ENCODE measurements around the gene NXNL1.
"Not testable (repeated sequence)": the region's sequence is repeated elsewhere in the genome, so short reads cannot be mapped to it uniquely, and the experiment has no call there.

The NXNL1 gene

GRCh38 chr19:17460372-17461230 lies at the start of gene NXNL1:
Gene NXNL1 (minus strand): TSS chr19:17460926. CDS start chr19:17460869, 57 bp downstream.
- DNase-seq (ENCODE audit: low read depth in 4 of 4, low spot score in 1 of 4): no peak

GRCh38 chr19:17508558-17508933 lies 47.8 kb upstream of the NXNL1 start:
- not testable (repeated sequence) for DNase-seq (ENCODE audit: low read depth in 4 of 4, low spot score in 1 of 4)

GRCh38 chr19:17506745-17507144 lies 46.0 kb upstream of the NXNL1 start:
- DNase-seq (ENCODE audit: low read depth in 4 of 4, low spot score in 1 of 4): no peak

GRCh38 chr19:17505223-17505622 lies 44.5 kb upstream of the NXNL1 start:
- DNase-seq (ENCODE audit: low read depth in 4 of 4, low spot score in 1 of 4): no peak

GRCh38 chr19:17504456-17504855 lies 43.7 kb upstream of the NXNL1 start:
- DNase-seq (ENCODE audit: low read depth in 4 of 4, low spot score in 1 of 4): no peak

GRCh38 chr19:17504030-17504429 lies 43.3 kb upstream of the NXNL1 start:
- no peak for DNase-seq (ENCODE audit: low read depth in 4 of 4, low spot score in 1 of 4)

GRCh38 chr19:17503240-17503639 lies 42.5 kb upstream of the NXNL1 start:
- DNase-seq (ENCODE audit: low read depth in 4 of 4, low spot score in 1 of 4): no peak

- DNase-seq (ENCODE audit: low read depth in 4 of 4, low spot score in 1 of 4): no peak
These were observed 39.9 kb upstream of the NXNL1 start for GRCh38 chr19:17500447-17501198.

GRCh38 chr19:17499648-17500446 lies 39.1 kb upstream of the NXNL1 start:
- no peak for DNase-seq (ENCODE audit: low read depth in 4 of 4, low spot score in 1 of 4)

- not testable (repeated sequence) for DNase-seq (ENCODE audit: low read depth in 4 of 4, low spot score in 1 of 4)
These were observed 38.3 kb upstream of the NXNL1 start for GRCh38 chr19:17499025-17499424.

- no peak for DNase-seq (ENCODE audit: low read depth in 4 of 4, low spot score in 1 of 4)
These were observed 36.5 kb upstream of the NXNL1 start for GRCh38 chr19:17497149-17497798.

- peak; percentile 54 to 79 (median 74) for DNase-seq (ENCODE audit: low read depth in 4 of 4, low spot score in 1 of 4)
These were observed 35.7 kb upstream of the NXNL1 start for GRCh38 chr19:17496337-17496997.

GRCh38 chr19:17495639-17496296 lies 35.0 kb upstream of the NXNL1 start:
- DNase-seq (ENCODE audit: low read depth in 4 of 4, low spot score in 1 of 4): no peak

- DNase-seq (ENCODE audit: low read depth in 4 of 4, low spot score in 1 of 4): no peak
These were observed 30.6 kb upstream of the NXNL1 start for GRCh38 chr19:17491287-17491686.

- no peak for DNase-seq (ENCODE audit: low read depth in 4 of 4, low spot score in 1 of 4)
These were observed 29.7 kb upstream of the NXNL1 start for GRCh38 chr19:17490411-17490810.

- no peak for DNase-seq (ENCODE audit: low read depth in 4 of 4, low spot score in 1 of 4)
These were observed 28.8 kb upstream of the NXNL1 start for GRCh38 chr19:17489392-17490030.

GRCh38 chr19:17488593-17489391 lies 28.1 kb upstream of the NXNL1 start:
- DNase-seq (ENCODE audit: low read depth in 4 of 4, low spot score in 1 of 4): peak; percentile 37 to 83 (median 54)

- DNase-seq (ENCODE audit: low read depth in 4 of 4, low spot score in 1 of 4): no peak
These were observed 26.8 kb upstream of the NXNL1 start for GRCh38 chr19:17487284-17488121.

All from stimulated activated CD4-positive, alpha-beta T cell treated with anti-CD3 and anti-CD28 coated beads, Interleukin-1b, Interleukin-23, amount 100 ng/mL, for 24 hours (primary cell).